GM12873 (cell line): Measurements from ENCODE around the gene EVA1A.

Experiments
- TF ChIP-seq, protein P1 (sequence below): IDR thresholded peaks from 2 replicates; pipeline ENCODE4 v1.5.1; 2012; ENCODE audit warnings: low read depth, mild to moderate bottlenecking, moderate library complexity, low read length, control low read depth; ENCODE audit not compliant: insufficient read depth; ENCODE audit errors: missing control alignments

EVA1A gene

DNA sequence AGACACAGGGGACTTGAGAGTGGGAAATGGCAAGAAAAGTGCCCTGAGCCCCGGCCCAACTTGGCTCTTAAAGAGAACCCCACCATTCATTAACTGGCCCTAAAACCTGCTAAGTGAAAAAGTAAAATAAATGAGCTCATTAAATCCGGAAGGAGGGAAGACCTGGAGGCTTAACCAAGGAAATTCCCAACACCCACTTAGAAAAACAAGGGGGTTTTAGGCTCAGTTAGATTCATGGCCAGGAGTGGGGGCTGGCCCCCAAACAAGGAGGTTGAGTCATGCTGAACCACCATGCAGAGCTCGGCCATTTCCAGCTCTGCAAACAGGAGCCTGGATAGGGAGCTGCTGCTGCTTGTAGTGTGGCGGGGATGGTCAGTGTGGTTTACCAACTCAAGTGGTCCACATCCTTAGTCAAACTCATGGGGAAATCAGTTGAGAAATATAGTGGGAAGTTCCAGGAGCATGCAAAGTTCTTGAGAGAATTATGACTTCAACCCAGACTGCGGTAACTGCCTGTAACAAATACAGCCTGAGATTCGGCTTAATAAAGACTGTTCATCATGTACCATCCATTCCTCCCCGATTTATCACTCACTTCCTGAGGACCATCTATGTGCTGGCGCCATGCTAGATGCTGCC is 46.1 kb upstream of the EVA1A start:
- TF ChIP-seq, protein P1, sequence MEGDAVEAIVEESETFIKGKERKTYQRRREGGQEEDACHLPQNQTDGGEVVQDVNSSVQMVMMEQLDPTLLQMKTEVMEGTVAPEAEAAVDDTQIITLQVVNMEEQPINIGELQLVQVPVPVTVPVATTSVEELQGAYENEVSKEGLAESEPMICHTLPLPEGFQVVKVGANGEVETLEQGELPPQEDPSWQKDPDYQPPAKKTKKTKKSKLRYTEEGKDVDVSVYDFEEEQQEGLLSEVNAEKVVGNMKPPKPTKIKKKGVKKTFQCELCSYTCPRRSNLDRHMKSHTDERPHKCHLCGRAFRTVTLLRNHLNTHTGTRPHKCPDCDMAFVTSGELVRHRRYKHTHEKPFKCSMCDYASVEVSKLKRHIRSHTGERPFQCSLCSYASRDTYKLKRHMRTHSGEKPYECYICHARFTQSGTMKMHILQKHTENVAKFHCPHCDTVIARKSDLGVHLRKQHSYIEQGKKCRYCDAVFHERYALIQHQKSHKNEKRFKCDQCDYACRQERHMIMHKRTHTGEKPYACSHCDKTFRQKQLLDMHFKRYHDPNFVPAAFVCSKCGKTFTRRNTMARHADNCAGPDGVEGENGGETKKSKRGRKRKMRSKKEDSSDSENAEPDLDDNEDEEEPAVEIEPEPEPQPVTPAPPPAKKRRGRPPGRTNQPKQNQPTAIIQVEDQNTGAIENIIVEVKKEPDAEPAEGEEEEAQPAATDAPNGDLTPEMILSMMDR, result no peak

DNA sequence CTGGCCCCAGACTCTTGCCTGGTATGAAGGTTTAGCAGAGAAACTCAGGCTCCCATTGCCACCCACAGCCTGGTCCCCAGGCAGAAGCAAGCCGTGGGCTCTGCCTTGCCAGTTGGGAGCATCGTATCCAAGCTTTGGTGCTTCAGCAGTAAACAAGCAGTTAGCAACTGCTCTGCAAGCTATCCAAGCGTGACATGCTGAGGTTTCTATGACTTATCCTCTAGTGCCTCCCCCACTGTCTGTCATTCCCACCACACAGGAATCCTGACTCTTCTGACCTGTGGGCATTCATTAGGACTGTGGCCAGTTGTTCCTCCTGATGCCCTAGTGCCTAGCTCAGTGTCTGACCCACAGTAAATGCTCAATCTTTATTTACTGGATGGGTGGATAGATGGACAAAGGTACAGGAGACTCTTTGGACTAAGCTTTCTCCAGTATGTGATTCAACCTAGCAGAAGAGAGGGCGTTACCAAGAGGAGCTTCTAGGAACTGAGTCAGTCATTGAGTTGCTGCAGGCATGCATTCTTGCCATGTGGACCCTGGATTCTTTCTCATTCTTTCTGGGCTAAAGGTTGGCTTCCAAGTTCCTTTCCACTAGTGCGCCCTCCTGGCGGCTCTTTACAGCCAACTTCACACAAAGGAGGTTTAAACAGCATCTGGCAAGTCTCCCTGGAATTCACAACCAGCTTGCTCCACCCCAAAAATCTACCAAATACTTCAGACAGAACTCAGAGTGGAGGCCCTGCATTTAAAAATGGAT is 45.2 kb upstream of the EVA1A start:
- TF ChIP-seq, protein P1, result no peak

DNA sequence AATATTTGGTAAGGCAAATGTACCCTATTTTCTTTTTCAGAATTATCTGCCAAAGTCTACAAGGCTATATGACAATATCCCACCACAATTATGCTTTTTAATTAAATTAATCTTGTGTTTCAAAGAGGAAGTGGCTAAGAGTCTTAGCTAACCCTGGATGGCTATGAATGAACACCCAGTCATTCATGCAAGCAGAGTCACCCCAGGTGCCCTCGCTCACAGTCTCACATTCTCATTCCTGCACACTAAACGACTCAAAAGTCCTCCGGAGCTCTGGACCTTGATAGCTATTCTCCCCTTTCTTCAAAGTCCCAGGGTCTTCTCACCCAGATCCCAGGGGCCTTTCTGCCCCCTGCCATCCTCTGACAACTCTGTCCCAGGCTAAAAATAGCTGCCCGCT is 43.7 kb upstream of the EVA1A start:
- TF ChIP-seq, protein P1, result no peak

DNA sequence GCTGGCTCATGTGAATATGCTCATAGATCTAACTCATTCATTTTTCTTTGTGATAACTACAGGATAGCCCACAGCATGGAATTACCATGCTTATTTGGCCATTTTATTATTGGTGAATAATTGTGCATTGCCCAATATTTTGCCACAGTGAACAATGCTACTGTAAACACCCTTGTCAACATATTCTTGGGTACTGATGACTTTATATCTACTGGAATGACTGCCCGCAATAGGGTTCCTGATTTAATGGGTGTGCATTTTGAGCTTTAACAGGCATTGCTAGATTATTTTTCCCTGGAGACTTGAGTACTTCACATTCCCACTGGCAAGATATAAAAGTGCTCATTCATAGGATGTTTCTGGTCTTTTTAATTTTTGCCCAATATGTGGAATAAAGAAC is 42.7 kb upstream of the EVA1A start:
- TF ChIP-seq, protein P1, result no peak

DNA sequence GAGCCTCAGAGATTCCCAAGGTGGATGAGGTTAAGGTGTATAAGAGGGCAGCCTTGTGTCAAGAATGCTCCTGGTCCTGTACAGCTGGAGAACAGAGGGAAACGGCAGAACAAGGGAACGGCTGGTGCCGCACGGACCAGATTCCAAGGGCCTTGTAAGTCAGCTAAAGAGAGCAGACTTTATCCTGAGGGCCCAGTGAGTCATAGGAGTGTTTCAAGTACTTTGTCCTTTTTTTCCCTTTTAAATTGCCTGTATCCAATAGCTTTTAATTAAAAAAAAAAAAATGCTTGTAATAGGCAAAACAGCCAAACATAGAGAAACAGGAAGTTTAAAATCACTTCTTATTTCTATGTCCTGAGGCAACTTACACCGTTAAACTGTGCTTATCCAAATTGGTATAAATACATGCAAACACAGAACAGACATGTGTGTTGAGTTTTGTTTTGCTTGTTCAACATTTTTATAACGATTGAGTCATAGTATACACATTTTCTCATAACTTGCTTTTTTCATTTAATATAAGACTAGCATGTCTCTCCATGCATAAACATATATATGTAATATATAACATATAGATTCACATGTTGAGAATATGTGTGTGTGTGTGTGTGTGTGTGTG is 42.1 kb upstream of the EVA1A start:
- TF ChIP-seq, protein P1, result no peak

DNA sequence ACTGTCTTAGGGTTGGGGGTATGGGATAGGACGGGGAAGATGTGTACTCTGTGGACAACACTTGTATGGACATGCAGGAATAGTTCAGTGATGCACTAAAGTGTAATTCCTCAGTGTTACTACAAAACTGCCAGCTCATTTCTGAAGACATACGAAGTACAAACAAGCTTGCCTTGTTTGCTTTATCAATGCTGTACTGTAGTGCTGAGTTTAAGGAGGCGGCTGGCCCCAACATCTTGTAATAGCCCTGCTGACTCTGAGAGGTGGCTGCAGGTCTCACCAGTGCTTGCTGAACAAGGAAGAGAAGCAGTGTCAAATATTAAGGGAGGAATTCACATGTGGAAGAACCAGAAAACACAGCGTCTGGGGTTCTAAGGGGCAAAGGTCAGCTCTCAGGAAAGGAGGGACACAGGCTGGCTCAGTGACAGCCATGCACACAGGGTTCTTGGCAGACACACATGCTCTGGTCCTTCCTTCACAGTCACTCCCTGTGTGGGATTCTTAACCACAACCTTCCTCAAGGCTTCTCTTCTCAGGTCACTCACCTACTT is 39.8 kb upstream of the EVA1A start:
- TF ChIP-seq, protein P1, result no peak

DNA sequence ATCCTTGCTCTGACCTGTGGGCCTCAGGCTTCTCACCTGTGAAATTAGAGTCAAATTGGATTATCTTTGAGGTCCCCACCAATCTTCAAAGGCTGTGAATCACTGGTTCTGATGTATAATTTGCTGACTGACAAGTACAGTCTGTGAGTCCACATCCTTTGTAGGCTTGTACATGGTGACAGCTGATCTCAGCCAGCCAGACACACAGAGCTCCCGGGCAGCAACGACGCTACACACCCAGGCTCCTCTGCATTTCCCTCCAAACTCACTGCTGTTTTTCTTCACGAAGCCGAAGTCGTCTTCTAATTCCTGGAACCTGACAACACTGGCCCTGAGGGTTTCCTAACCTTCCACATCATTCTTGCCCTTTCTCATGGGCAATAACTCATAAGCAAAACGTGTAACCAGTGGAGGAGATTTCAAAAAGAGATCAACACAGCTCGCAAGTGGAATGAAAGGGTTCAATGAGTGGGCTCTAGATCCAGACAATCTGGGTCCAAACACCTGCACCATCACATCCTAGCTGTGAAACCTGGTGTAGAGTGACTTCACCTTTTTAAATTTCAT is 37.9 kb upstream of the EVA1A start:
- TF ChIP-seq, protein P1, result no peak
